Measurements from ENCODE around the gene IGFBP6.

IGFBP6 gene

DNA sequence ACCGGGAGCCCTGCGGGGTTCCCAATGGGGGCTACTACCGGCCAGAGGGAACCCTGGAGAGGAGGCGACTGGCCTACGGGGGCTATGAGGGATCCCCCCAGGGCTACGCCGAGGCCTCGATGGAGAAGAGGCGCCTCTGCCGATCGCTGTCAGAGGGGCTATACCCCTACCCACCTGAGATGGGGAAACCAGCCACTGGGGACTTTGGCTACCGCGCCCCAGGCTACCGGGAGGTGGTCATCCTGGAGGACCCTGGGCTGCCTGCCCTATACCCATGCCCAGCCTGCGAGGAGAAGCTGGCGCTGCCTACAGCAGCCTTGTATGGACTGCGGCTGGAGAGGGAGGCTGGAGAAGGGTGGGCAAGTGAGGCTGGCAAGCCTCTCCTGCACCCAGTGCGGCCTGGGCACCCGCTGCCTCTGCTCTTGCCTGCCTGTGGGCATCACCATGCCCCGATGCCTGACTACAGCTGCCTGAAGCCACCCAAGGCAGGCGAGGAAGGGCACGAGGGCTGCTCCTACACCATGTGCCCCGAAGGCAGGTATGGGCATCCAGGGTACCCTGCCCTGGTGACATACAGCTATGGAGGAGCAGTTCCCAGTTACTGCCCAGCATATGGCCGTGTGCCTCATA is 37.9 kb upstream of the IGFBP6 start:
- DNase-seq, result no peak

DNA sequence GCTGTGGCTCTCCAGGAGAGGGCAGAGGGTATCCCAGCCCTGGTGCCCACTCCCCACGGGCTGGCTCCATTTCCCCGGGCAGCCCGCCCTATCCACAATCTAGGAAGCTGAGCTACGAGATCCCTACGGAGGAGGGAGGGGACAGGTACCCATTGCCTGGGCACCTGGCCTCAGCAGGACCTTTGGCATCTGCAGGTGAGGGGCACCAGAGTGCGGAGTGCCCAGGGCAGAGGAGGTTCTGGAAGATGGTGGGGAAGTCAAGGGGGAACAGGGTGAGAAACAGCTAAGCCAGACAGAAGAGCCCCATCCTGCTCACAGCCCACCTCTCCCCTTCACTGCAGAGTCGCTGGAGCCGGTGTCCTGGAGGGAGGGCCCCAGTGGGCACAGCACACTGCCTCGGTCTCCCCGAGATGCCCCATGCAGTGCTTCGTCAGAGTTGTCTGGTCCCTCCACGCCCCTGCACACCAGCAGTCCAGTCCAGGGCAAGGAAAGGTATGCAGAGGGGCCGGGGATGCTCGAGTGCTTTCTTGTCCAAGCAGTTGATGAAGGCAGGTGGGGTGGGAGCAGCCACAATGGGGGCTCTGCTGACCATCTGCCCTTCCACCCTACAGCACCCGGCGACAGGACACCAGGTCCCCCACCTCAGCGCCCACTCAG is 37.3 kb upstream of the IGFBP6 start:
- DNase-seq, result no peak

DNA sequence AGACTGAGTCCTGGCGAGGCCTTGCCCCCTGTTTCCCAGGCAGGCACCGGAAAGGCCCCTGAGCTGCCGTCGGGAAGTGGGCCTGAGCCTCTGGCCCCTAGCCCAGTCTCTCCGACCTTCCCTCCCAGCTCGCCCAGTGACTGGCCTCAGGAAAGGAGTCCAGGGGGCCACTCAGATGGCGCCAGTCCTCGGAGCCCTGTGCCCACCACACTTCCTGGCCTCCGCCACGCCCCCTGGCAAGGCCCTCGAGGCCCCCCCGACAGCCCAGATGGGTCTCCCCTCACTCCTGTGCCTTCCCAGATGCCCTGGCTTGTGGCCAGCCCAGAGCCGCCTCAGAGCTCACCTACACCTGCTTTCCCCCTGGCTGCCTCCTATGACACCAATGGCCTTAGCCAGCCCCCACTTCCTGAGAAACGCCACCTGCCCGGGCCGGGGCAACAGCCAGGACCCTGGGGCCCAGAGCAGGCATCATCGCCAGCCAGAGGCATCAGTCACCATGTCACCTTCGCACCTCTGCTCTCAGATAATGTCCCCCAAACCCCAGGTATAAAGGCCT is 36.7 kb upstream of the IGFBP6 start:
- DNase-seq, result no peak

DNA sequence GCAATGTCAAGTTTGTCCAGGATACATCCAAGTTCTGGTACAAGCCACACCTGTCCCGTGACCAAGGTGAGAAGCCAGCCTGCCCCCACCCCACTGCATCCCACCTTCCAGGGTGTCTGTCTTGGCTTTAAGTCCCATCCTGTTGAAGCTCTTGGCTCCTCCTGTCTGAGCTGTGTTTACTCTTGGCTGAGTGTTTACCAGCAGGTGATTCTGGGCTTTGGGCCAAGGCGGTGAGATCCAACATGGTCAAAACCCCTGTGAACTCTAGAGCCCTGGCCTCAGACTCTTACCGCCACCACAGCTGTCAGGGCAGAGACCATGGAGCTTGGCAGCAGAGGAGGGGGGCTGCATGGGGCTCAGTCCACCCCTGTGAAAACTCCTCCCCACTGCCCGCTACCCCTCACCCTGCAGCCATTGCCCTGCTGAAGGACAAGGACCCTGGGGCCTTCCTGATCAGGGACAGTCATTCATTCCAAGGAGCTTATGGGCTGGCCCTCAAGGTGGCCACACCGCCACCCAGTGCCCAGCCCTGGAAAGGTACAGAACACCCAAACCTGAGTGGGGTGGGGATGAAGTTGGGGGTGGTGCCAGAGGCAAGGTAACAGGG is 36.0 kb upstream of the IGFBP6 start:
- DNase-seq, result no peak

DNA sequence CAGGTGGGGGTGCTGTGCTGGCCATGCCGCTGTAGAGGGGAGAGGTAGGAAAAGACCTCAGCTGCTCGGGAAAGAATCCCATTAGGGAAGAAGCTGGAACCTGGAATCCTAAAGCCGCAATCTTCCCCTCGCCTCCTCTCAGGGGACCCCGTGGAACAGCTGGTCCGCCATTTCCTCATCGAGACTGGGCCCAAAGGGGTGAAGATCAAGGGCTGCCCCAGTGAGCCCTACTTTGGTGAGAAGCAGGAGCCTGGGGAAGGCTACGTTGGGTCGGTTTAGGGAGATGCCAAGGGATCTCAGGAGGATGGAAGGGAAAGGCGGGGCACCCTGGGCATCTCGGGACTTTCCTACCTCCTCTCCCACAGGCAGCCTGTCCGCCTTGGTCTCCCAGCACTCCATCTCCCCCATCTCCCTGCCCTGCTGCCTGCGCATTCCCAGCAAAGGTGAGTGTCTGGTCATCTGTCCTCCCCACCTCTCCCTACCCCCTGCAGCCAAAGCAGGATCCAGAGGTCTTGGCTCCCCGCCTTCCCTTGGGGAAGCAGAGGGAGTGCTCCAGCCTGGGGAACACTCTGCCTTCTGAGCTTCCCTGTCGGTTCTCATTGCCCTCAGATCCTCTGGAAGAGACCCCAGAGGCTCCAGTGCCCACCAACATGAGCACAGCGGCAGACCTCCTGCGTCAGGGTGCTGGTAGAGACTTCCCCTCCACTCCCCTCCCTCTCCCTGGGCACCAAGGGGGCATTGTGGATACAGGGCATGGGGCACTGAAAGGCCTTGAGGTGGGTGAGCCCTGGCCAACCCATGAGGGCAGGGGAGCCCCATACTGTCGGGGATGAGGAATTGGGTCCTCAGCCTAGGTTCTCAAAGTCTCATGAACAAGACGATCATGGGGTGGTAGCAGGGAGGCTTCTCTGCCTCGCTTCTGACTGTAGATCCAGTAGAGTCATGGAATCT is 35.2 kb upstream of the IGFBP6 start:
- DNase-seq, result no peak

DNA sequence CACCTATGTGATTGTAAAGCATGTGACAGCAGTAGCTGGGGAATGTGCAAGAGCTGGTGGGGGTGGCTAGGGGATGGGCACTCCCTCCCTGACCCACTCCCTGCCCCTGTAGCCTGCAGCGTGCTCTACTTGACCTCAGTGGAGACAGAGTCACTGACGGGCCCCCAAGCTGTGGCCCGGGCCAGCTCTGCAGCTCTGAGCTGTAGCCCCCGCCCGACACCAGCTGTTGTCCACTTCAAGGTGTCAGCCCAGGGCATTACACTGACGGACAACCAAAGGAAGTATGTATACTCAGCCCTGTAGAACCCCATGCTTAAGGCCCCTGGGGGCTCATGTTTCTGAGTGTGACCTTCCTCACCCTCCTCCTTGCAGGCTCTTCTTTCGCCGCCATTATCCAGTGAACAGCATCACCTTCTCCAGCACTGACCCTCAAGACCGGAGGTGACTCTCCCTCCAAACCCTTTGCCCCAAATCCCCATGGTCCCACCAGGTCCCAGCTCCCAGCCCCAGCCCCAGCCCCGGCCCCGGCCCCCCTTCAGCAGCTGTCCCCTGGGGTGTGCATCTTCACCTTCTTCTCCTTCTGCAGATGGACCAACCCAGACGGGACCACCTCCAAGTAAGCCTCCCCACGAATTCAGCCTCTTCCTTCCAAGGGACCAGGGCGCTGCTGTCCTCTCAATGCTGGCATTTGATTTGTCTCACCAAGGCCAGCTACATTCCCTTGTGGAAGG is 34.3 kb upstream of the IGFBP6 start:
- DNase-seq, result no peak

DNA sequence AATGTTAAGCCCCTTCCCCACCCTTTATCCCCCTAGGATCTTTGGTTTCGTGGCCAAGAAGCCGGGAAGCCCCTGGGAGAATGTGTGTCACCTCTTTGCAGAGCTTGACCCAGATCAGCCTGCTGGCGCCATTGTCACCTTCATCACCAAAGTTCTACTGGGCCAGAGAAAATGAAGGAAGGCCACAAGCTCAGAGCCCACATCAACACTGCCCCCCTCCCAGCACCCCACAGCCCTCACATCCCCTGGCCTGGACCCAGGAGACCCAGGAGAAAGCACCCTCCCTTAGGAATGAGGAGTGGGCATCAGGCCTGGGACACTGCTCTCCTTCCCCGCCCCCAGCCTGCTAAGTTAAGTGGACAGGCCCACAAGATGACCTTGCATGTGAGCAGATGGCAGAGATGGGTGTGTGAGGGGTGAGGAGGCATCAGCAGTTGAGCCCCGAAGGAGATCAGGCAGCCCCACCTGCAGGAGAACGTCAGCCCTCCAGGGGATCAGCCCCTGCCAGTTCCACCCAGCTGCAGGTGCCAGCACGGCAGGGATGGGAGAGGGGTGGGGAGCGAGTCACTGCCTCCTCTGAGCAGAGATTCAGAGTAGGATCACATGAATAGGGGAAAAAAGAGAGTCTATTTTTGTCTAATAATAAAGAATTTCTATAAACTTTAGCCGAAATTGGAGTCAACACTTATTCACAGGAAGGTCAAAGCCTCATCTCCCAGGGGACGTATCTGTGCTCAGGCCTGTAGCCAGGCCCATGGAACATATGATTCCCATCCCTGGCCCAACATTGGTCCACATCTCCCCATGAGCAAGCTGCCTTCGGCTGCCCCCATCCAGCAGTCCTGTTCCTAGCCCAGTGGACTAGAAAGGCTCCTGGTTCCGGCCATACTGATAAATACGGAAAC is 33.5 kb upstream of the IGFBP6 start:
- DNase-seq, result peak; percentile 66

DNA sequence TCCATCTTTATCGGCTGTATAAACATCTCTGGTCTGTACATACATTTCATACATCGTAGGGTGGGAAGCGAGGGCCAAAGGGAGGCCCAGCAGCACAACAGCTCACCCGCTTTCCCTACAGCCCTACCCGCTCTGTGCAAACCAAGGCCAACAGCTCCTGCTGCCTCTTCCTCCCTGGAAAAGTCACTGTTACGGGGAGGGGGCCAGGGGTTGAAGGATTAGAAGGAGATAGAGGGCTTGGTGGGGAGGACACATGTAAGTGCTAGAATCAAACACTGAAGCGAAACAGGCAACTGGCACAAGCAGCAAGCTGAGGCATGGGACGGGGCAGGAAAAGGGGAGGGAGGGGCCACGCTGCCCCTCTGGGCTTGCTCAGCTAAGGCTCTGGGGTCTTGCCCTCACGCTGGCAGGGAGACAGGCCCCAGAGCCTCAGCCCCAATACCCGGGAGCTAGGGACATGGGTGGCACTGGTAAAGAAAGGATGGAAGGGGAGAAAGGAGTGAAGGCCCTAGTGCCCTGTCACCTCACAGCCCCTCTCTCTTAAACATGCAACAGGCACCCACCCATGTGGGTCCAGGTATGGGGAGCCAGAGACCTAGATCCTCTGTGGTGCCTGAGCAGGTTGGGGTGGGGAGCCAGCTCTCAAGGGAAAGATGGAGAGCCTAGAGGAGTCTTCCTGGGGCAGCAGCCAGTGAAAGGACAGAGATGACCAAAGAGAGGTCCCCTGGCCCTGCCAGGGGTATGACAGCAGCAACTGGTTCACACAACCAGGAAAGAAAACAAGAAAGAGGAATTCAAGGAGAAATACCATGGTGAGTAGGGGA is 32.6 kb upstream of the IGFBP6 start:
- DNase-seq, result no peak

DNA sequence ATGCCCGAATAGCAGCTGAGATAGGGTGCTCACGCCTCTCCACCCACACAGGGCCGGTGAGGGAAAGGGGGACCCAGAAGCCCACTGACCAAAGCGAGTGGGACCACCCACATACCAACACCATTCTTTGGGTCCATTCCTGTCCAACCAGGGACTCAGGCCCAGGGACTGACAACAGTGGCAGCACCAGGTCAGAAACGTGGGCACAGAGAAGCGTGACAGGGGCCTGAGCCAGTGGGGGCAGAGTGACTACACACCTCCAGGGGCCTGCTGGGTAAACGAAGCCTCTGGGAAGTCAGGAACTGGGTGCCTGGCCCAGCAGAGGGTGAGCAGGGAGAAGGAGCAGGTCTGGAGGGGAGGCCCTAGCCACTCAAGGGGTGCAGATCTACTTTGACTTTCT is 32.0 kb upstream of the IGFBP6 start:
- no peak for DNase-seq

DNA sequence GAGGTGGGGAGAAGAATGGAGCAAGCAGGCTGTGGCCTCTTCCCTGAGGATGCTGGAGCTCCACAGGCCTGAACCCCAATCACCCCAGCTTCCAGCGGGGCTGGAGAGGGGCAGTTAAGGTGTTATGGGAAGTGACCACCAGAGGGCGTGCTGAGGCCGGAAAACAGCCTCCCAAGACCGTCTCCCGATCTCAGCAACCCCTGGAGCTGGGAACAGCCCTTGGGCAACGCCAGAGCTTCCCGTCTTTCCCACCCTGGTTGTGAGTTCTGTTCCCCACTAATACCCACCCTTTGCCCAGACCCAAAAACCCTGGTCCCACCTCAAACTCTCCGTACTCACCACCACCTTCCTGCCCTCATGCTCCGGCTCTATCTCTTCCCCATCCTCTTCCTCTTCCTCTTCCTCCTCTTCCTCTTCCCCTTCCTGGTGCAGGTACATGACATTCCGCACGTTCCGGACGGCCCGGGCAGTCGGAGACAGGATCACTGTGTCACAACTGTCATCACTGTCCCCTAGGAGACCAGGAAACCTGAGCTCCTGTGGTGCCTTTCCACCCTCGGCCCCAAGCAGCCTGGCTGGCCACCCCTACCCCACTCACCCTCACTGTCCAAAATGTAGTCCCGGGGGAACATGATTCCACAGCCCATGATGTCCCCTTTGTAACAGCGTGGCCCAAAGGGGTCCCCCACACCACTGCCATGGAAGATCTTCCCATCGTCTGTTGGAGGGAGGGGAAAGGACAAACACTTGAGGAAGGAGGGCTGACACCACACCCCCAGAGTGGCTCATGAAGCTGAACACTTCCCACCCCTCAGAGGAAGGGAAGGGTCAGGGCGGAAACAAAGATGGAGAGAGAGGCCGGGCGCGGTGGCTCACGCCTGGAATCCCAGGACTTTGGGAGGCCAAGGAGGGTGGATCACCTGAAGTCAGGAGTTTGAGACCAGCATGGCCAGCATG is 31.2 kb upstream of the IGFBP6 start:
- peak; percentile 82 for DNase-seq

DNA sequence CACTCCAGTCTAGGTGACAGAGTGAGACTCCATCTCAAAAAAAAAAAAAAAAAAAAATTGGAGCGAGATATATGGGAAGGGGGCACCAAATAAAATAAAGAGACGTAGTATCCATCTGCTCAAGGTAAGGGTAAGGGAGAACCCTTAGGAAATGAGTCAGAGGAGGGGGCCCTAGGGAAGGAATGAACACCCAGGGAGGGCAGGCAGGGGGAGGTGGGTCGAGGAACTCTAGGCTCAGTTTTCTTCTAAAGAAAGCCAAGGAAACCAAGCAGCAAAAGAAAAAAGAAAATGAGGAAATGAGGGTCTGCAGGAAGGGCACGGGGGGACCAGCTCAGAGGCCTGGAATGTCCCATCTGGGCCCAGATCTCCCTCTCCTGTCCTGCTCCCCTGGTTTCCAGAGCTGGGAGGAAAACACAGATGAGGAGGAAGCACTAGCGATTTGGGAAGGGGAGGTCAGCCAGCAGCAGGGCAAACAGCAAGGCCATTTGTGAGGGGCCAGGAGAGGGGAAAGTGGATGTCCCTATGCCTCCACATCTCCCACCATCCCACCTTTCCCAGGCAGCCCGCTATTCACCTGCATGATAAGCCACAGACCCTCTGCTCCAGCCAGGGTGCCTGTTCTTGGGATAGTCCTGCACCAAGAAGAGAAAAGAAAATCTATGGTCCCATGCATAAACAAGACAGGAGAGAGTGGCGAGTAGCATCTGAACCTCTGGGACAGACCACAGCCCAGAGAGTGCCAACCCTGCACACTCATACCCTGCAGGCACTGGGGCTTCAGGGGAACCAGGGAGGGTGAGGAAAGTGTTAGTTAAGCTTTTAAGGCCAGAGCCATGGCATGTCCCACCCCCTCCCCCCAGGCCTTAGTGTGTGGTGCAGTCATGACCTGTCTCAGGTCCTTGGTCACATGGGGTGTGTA is 30.1 kb upstream of the IGFBP6 start:
- peak; percentile 56 for DNase-seq

DNA sequence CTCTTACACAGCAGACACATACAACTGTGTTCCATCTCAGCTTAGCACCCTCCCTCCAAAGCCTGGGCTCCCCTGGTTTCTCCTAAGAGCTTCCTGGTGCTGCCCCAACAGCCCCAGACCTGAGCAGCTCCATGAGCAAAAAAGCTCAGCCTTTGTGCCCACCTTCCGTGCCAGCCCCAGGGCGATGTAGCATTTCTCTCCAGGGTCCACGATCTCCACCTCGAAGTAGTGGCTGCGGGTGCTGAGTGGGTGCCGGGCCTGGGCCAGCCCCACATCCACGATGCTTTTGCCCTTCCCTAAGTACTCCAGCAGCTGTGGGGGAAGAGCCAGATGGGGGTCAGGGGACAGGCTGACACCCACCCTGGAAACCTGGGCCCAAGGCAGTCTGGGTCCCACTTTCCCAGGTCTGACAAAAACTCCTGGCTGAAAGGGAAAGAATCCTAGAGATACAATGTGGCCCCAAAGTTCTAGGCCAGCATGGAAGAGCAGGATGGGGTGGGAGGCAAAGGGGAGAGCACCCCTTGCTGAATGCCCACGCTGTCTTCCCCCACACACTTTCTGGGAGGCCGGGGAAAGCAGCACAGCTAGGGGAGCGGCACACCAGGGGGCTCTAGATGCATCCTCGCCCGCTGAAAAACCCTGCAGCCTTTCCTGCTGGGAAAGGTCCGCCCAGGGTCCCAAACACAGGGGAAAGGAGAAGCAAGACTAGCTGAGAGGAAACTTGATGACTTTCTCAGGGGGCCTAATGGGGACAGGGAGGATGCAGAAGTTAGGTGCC is 29.3 kb upstream of the IGFBP6 start:
- no peak for DNase-seq

DNA sequence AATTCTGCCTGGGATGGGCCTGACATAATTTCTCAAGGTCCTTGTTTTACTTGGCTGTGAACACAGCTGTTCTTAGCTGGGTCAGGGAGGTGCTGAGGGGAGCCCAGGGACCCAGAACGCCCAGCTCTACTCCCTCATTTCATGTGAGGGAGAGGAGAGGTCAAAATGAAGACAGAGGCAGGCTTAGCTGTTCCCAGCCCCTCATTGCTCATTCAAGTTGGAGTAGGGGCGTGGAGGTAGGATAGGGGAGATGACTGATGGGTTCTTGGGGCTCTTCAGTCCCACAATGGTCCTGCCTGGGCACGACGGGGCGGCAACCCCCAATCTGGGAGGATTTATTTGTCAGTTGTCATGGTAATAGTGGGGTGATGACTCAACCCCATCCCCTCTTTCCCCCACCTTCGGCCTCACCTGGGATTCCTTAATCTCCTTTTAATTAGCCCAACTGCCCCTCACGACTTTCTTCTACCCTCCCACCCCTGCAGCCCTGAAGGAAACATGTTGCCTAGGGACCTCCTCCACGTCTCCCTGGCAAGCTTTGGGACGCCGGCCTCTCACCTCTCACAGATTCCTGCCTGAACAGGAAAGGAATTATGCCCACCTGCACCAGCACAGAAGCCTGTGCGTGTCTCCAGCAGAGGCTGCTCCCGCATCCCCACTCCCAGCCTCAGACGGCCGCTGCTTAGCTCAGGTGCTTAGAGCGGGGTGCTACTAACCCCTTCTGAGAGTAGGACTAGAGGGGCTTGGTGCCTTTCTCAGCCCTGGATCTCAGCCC is 28.5 kb upstream of the IGFBP6 start:
- no peak for DNase-seq

DNA sequence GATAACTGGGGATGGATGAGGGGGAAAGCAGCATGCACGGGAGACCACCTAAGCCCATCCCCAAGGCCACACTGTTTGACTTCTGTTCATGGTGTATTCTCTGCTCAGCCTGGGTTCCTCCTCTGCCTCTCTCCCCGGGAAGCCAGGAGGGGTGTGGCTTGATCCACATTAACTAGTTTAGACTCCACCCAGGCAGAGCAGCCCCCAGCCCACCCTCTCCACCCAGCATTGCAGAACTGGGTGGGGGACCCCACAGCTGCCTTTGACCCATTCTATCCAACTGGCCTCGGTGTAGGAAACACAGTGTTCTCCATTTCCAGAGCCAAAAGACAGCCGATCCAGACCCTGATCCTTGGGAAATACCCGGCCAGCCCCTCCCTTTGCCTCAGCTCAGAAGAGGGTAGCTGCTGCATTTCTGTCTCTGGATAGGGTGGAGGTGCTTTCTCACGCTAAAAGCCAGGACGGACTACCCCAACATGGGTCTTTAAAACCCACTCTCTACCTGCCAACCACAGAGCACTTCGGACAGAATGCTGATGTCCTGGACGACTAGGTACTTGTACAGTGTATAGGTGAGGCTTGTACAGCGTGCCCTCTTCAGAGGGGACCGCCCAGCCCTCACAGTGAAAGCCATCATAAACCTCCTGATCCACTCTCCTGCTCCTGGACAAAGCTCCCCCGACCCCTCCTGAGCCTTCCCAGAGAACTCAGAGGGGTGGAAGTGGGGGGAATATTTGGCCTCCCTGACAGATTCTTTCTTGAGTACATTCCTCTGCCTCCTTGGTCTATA is 27.7 kb upstream of the IGFBP6 start:
- no peak for DNase-seq

DNA sequence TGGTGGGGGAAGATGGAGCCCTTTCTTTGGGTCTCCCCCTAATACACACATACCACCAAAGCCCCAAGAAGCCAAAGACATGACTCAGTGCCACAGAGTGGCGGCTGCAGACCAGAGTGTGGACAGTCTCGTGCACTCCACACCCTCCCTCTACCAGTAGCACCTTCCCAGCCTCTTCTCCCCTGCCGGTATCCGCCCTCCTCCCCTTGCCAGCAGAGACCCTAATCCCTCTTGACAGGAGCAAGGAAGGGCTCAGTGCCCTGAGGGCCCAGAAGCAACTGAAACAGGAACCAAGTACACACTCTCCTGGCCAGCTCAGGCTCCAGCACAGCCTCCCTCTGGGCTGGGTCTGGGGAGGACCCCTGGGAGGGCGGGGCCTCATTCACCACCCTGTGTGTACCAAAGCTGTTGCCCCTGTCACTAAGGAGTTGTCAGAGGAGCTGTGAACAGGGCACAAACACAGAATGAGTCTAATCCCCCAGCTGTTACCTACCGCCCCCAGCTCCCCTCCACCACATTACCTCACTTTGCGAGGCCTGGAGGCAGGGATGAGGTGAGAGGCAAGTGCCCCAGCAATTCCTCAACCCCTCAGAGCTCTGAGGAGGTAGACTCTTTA is 26.5 kb upstream of the IGFBP6 start:
- DNase-seq, result peak; percentile 65

Data from fibroblast of skin of right biceps (primary cell).